ENCODE measurements around the gene DCP1B.

GRCh38 chr12:2013086-2013485 lies 8.8 kb upstream of the DCP1B start:
- no peak for TF ChIP-seq CTCF (IDR thresholded peaks at IDR 0.05)
- no peak for TF ChIP-seq POLR2A (IDR thresholded peaks at IDR 0.05)
